ENCODE results near the gene CGREF1. TPM values are rescaled to one million over a fixed set of nuclear protein-coding genes. Genes with fewer than 3 reads are reported as not detected.
A peak's percentile ranks its signal among the peaks of the same experiment; 100 is the strongest.

CGREF1 gene
- total RNA-seq, 1 donor from 2014 or later, result 0.27 TPM

DNA sequence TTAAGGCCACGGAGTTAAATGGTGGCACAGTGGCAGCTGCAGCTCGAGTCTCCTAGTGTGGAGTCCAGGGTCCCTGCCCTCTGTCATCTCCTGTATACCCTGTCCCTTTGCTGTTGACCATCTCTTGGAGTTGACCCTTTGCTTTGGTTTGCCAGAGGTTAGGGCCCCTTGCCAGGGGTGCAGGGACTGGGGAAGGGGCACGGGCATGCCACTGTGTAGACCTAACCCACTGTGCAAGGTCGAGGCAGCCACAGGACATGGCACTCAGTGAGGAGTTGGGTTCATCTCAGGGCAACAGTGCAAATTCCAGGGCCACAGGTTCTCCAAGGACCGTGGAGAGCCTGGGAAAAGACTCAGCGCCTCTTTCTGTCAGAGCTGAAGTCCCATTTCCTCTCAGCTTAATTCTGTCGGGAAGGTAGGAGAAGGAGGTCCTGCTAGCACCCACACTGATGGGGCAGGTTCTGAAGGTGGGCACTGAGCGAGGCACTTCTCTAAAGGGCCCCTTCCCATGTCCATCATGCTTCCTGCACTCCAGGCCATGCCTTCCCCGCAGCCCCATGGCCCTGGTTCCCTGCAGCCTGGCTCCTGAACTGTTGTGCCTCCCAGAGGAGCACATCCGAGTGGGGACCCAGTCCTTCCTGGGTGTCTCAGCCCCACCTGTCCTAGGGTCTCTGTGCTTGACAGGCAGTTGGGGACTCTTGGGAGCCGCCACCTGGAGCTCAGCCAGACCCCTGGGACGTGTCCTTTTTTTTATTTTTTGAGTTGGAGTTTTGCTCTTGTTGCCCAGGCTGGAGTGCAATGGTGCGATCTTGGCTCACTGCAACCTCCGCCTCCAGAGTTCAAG is 29.6 kb downstream of the CGREF1 start:
- DNase-seq (ENCODE audit: low read depth), result no peak

DNA sequence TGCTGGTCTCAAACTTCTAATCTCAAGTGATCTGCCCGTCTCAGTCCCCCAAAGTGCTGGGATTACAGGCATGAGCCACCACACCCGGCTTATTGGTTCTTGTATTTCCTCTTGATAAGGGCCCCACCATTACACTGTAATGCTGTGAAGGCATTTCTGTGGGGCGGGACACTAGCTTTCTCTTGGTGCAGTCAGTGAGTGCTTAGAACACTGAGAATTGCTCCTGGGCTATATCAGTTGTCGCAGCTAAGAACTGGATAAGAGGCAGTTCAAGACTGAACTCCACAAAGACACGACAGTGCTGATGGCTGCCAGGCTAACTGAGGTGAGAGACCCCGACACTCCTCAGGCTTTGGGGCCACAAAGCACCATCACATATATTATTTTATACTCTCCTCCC is 30.3 kb downstream of the CGREF1 start:
- no peak for DNase-seq (ENCODE audit: low read depth)

DNA sequence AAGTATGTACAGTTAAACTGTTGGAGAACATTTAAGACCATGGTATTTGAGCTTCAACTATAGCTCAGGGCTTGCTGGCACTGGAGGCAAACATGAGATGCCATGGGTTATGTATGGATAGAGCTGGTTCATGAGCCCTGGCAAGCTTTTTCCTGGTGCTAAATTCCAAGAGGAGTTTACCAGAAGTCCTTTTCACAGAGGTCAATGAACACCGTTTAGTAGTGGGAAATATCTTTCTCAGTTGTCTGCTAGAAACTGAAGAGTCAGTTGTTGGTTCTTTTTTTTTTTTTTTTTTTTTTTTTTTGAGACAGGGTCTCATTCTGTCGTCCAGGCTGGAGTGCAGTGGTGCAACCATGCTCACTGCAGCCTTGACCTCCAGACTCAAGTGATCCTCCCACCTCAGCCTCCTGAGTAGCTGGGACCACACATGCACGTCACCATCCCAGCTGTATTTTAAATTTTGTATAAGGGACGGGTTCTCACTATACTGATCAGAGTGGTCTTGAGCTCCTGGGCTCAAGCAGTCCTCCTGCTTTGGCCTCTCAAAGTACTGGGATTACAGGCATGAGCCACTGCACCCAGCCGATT is 31.0 kb downstream of the CGREF1 start:
- DNase-seq (ENCODE audit: low read depth), result no peak

DNA sequence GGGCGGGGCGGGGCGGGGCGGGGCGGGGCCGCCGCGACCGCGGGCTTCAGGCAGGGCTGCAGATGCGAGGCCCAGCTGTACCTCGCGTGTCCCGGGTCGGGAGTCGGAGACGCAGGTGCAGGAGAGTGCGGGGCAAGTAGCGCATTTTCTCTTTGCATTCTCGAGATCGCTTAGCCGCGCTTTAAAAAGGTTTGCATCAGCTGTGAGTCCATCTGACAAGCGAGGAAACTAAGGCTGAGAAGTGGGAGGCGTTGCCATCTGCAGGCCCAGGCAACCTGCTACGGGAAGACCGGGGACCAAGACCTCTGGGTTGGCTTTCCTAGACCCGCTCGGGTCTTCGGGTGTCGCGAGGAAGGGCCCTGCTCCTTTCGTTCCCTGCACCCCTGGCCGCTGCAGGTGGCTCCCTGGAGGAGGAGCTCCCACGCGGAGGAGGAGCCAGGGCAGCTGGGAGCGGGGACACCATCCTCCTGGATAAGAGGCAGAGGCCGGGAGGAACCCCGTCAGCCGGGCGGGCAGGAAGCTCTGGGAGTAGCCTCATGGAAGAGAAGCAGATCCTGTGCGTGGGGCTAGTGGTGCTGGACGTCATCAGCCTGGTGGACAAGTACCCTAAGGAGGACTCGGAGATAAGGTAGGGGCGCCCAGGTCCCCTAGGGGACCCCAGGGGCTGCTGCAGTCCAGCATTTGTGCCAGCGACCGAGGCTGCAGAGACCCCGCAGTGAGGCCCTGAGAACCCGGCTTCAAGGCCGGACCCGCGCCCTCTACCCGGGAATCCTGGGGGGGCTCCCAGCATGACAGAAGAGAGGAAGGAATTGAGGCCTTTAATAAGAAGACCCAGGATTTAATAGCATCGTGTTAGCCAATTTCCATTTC is 32.0 kb downstream of the CGREF1 start, which contains the start of gene KHK:
TSS of gene KHK (plus strand) at position 49 of the 870 bp plus-strand sequence. CDS start at position 537, 488 bp downstream.
- no peak for DNase-seq (ENCODE audit: low read depth)

DNA sequence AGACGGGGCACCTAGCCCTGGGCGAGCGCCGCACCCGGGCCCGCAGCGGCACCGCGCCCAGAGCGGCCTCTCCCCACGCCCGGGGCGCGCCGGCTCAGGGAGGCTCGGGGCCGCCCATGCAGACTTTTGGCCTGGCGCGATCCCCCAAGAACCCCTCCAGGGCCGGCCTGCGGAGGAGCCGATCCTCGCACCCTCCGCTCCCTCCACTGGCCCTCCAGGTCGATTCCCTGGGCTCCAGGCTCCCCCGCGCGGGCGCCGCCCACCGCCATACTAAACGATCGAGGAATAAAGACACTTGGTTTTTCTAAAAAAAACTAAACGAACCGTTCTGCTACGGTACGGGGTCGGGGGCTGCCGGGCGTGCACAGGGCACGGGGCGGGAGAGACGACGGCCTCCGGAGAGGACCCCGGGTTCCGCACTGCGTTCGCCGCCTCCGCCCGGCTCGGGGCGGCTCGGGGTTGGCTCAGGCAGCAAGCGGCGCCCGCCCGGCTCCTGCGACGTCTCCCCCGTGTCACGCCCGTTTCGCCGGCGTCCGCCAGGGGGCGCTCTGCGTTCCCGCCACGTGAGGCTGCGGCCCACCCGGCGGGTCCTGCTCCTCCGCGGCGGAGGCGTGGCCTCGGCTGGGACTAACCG is 32.7 kb downstream of the CGREF1 start:
- DNase-seq (ENCODE audit: low read depth), result peak; percentile 92

DNA sequence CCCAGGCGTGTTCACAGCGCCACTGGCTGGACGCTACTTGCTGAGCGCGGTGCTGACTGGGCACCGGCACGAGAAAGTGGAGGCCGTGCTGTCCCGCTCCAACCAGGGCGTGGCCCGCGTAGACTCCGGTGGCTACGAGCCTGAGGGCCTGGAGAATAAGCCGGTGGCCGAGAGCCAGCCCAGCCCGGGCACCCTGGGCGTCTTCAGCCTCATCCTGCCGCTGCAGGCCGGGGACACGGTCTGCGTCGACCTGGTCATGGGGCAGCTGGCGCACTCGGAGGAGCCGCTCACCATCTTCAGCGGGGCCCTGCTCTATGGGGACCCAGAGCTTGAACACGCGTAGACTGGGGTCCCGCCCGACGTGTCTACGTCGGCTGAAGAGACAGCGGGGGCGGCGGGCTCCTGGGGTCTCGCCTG is 33.2 kb downstream of the CGREF1 start:
- peak; percentile 78 for DNase-seq (ENCODE audit: low read depth)

DNA sequence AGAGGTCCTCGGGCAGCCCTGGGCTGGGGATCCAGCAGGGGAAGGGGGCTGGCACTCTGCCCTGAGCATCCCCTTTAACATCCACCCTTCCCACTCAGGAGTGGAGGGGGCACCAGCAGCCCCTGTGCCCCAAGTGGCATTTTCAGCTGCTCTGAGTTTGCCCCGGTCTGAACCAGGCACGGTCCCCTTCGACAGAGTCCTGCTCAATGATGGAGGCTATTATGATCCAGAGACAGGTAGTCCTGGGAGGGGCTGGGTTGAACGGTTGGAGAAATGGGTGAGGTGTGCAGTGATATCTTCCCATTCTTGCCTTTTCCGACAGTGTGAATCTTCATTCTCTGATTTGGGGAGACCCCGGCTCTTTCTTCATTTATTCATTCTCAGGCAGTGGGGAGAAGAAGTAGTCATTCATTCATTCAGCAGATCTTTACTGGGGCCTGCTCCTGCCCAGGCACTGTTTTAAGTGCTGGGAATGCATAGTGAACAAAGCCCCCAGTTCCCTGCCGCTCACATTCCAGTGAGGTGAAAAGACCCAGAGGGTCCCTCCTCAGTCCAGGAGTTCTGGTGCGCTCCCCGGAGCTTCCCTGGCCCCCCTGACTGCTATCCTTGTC is 33.8 kb downstream of the CGREF1 start:
- DNase-seq (ENCODE audit: low read depth), result no peak

DNA sequence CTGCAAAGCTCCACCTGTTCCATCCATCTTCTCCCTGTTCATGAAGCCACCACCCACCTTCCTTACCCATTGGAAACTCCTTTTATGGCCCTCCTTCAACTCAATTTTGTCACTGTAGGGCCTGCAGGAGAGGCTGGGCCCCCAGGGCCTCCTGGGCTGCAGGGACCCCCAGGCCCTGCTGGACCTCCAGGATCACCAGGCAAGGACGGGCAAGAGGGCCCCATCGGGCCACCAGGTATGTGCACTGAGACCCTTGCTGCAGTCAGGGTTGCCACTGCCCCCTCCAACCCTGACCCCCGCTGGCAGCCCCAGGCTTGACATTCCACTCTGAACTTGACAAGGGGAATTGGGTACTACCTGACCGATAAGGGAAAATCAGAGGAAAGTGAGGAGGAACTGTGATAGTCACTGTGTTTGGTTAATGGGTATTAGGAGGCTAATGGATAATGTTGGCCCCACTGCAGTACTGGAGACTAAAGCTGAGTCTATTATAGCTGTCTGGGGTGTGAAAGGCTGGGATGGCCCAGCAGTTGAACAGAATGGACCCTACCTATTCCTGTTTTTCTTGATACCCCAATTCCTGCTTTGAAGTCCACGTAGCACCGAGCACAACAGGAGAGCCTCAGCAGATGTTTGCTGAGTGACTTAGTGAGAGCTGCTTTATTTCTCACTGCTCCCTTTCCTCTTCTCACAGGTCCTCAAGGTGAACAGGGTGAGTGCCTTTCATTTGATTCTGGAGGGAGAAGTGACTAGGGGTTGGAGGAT is 34.4 kb downstream of the CGREF1 start:
- no peak for DNase-seq (ENCODE audit: low read depth)

DNA sequence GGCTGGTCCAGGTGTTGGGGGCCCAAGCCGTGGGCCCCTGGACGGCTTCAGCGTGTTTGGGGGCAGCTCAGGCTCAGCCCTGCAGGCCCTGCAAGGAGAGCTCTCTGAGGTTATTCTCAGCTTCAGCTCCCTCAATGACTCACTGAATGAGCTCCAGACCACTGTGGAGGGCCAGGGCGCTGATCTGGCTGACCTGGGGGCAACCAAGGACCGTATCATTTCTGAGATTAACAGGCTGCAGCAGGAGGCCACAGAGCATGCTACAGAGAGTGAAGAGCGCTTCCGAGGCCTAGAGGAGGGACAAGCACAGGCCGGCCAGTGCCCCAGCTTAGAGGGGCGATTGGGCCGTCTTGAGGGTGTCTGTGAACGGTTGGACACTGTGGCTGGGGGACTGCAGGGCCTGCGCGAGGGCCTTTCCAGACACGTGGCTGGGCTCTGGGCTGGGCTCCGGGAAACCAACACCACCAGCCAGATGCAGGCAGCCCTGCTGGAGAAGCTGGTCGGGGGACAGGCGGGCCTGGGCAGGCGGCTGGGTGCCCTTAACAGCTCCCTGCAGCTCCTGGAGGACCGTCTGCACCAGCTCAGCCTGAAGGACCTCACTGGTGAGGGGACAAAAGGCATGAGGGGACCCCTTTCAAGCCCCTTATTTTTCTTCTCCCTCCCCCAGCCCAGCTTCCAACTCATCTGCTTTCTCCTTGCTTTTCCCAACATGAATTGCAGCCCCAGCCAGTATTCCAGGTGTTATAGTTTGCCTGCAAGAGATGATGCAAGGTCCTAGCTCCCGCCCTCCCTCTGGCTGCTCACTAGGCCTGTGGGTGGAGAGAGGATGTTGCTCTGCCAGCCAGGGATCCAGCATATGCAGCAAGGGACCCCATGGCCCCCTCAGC is 35.3 kb downstream of the CGREF1 start:
- DNase-seq (ENCODE audit: low read depth), result no peak

DNA sequence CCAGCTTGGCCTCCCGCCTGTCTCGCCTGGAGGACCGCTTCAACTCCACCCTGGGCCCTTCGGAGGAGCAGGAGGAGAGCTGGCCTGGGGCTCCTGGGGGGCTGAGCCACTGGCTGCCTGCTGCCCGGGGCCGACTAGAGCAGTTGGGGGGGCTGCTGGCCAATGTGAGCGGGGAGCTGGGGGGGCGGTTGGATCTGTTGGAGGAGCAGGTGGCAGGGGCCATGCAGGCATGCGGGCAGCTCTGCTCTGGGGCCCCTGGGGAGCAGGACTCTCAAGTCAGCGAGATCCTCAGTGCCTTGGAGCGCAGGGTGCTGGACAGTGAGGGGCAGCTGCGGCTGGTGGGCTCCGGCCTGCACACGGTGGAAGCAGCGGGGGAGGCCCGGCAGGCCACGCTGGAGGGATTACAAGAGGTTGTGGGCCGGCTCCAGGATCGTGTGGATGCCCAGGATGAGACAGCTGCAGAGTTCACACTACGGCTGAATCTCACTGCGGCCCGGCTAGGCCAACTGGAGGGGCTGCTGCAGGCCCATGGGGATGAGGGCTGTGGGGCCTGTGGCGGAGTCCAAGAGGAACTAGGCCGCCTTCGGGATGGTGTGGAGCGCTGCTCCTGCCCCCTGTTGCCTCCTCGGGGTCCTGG is 36.0 kb downstream of the CGREF1 start:
- no peak for DNase-seq (ENCODE audit: low read depth)

DNA sequence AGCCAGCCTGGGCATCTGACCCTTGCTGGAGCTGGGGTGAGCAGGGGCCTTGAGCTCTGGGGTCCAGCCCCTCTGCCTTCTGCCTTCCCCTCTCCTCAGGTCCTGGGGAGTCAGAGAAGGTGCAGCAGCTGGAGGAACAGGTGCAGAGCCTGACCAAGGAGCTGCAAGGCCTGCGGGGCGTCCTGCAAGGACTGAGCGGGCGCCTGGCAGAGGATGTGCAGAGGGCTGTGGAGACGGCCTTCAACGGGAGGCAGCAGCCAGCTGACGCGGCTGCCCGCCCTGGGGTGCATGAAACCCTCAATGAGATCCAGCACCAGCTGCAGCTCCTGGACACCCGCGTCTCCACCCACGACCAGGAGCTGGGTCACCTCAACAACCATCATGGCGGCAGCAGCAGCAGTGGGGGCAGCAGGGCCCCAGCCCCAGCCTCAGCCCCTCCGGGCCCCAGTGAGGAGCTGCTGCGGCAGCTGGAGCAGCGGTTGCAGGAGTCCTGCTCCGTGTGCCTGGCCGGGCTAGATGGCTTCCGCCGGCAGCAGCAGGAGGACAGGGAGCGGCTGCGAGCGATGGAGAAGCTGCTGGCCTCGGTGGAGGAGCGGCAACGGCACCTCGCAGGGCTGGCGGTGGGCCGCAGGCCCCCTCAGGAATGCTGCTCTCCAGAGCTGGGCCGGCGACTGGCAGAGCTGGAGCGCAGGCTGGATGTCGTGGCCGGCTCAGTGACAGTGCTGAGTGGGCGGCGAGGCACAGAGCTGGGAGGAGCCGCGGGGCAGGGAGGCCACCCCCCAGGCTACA is 36.8 kb downstream of the CGREF1 start:
- DNase-seq (ENCODE audit: low read depth), result no peak

DNA sequence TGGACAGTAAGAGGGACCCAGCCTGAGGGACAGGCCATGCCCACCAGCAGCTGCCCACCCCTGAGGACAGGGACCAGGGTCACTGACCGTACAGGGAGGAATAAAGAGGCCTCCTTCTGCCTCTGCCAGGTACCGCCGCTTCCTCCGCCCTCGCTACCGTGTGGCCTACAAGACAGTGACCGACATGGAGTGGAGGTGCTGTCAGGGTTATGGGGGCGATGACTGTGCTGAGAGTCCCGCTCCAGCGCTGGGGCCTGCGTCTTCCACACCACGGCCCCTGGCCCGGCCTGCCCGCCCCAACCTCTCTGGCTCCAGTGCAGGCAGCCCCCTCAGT is 38.4 kb downstream of the CGREF1 start:
- DNase-seq (ENCODE audit: low read depth), result no peak

DNA sequence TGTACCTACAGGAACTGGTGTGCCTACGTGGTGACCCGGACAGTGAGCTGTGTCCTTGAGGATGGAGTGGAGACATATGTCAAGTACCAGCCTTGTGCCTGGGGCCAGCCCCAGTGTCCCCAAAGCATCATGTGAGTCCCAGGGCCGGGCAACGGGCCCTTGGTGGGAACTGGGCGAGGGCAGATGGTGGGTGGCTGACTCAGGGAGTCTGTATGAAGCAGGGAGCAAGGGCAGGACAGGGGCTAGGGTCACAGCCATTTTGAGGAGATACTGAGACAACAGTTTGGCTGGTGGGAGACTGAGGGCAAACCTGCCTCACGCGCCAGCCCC is 38.8 kb downstream of the CGREF1 start:
- no peak for DNase-seq (ENCODE audit: low read depth)

DNA sequence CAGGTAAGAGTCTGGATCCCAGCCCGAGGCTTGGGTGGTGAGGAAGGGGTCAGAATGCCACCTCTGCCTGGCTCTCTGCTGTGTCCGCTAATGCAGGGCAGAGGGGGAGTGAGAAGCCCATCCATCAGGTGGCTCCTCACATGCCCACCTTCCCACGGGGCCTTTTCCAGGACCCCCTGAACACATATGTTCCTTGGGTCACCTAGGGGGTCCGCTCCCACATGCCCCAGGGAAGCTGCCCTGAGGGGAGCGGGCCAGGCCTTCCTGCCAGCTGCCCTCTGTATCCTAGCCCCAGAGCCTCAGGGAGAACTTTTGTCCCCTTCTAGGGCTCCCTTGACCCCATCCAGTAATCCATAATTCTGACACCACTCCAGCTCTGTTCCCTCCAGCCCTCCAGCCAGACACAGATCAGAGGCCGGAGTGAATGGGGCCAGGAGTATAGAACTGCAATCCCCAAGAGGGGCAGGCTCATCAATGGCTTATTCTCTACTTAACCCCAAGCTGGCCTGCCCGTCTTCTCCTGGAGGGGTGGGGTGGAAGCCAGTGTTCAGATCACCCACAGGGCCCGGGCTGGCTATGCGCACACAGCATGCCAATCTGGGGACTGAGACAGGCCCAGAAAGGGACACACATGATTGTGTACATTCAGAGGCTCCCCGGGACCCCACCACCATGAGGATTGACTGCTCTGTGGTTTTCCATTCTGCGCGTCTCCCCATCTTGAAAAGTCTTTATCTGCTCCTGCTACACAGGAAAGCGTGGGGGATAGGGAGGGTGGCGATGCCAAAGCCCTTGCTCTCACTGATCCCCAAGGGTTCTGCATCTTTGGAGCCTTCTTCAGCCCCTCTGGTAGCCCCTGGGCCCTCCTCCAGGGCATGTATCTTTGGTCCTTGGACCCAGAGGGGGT is 39.4 kb downstream of the CGREF1 start:
- no peak for DNase-seq (ENCODE audit: low read depth)

DNA sequence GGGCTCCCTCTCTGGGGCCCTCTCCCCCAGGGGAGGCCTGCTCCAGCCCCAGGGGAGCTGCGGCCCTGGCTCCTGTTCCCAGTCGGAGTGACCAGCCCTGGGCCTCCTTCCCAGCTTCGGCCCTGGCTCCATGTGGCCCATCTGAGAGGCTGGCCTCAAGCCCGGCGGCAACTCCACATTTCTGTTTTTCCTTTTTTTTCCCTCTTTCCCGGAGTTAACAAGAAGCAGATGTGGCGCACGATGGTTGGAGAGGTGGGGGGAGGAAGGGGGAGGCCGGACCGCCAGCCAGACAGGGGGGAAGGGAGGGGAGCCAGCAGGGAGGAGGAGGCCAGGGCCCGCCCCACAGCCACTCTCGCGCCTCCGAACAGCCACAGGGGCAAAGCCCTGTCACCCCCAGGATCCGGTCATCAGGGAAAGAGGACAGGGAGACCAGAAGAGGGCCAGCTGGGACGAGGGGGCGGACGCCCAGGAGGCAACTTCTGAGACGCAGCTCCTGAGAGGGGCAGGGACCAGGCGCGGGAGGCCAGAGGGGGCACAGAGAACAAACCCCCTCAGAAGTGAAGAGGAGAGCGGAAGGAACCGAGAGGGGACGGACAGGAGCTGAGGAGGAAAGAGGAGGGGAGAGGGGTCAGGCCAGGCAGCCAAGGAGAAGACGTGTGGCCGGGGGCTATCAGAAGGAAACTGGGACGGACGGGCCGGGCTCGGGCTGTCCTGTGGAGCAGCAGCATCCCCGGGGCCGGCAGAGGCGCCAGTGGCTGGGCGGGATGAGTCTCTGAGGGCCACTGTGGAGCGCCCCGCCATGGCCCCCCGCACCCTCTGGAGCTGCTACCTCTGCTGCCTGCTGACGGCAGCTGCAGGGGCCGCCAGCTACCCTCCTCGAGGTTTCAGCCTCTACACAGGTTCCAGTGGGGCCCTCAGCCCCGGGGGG is 40.4 kb downstream of the CGREF1 start, which contains the start of gene EMILIN1:
TSS of gene EMILIN1 (plus strand) at position 349 of the 928 bp plus-strand sequence. CDS start at position 800, 451 bp downstream.
- DNase-seq (ENCODE audit: low read depth), result peak; percentile 16

DNA sequence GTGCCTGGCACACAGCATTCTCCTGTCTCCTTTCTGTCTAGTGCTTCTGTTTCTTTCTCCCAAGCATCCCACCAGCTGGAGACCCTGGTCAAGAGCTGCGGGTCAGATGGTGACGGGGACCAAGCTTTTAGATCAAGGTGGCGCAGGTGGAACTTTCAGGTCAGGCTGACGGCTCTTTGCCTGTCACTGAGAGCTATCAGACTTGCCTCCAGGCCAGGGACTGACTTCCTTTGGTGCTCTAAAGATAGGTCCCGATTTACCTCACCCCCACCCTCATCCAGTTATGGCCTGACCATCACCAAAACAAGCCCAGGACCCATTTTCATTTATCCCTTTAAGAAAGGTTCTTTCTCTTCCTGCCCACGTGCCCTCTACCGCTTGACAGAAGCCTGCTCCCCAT is 41.7 kb downstream of the CGREF1 start:
- DNase-seq (ENCODE audit: low read depth), result no peak

All from myocyte (in vitro differentiated cells).